Measurements from ENCODE around the gene HPSE2. TPM values are rescaled to one million over a fixed set of nuclear protein-coding genes. Genes with fewer than 3 reads are reported as not detected.

HPSE2 gene
- total and polyA plus RNA-seq, 2 of the 8 experiments (the other 6 are each of a cell fraction or from before 2014, with no cell fraction given), result 0.41 to 0.58 TPM

DNA sequence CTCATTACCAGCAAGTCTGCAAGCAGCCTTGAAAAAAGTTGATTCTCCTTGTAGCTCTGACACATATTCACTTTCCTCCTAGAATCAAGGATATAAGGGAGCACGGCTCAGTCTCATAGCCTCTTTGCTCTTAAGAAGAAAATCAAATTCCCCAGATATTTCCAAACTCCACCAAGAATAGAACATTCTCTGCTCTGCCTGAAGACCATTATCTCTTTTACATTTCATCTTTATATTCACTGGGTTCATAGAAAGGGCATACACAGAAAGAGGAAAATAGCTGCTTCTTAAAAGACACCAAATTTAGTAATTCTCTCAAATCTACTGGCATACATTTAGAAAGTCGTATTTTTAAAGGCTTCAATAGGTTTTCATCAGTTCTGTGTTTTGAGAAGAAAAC is 92.0 kb downstream of the HPSE2 start:
- Histone ChIP-seq H3K4me1 (replicated peaks in 1 of 4; ENCODE audit: control insufficient read depth in 3 of 4, insufficient read depth in 4 of 4, low read length in 3 of 4) (no peaks in the 10 kb centered on the region), H3K4me2 (ENCODE audit: insufficient read depth in 1 of 2, low read depth in 2 of 2, low read length in 2 of 2) (no peak overlapping the region), H3K9ac (replicated peaks in 1 of 4; ENCODE audit: extremely low read depth in 1 of 4, low read depth in 3 of 4, low read length in 3 of 4) (no peak overlapping the region), H3K79me1 (ENCODE audit: low read depth, low read length) (no peaks in the 10 kb centered on the region), H3K9me3 (ENCODE audit: insufficient read depth in 2 of 2, low read depth in 1 of 2, low read length in 1 of 2) (no peaks in the 10 kb centered on the region), H2AK5ac (ENCODE audit: low read depth, low read length) (no peak overlapping the region), H3K36me3 (ENCODE audit: control insufficient read depth in 2 of 4, insufficient read depth in 4 of 4, low read length in 3 of 4) (no peaks in the 10 kb centered on the region), H4K8ac (ENCODE audit: extremely low read depth, insufficient read depth, low read length) (no peak overlapping the region), H2BK12ac (ENCODE audit: low read depth, low read length) (no peak overlapping the region), H3K4me3 (ENCODE audit: extremely low read depth in 1 of 4, insufficient read depth in 2 of 4, low read depth in 3 of 4, low read length in 4 of 4) (no peak overlapping the region), H2BK5ac (ENCODE audit: low read depth, low read length) (no peak overlapping the region), H3K56ac (replicated peaks; ENCODE audit: insufficient read length, low read depth, low read length) (no peak overlapping the region), H2BK15ac (ENCODE audit: low read length) (no peak overlapping the region), H4K91ac (replicated peaks; ENCODE audit: insufficient read length, low read length) (no peak overlapping the region), H3K14ac (ENCODE audit: insufficient read length) (no peak overlapping the region), H2BK120ac (replicated peaks; ENCODE audit: low read depth, low read length) (no peak overlapping the region), H3K27ac (ENCODE audit: low read depth, low read length) (no peak overlapping the region), H3K23ac (ENCODE audit: insufficient read length) (no peak overlapping the region), H4K20me1 (replicated peaks in 1 of 2; ENCODE audit: control insufficient read depth in 1 of 2, insufficient read depth in 2 of 2, low read length in 2 of 2) (no peaks in the 10 kb centered on the region), H3K27me3 (replicated peaks in 1 of 4; ENCODE audit: control insufficient read depth in 3 of 4, extremely low read depth in 1 of 4, insufficient read depth in 3 of 4, low read length in 3 of 4) (no peaks in the 10 kb centered on the region), H2BK20ac (ENCODE audit: low read length) (no peak overlapping the region), H2AFZ (ENCODE audit: low read length) (no peak overlapping the region), H3K23me2 (ENCODE audit: low read depth, low read length) (no peaks in the 10 kb centered on the region), H4K5ac (ENCODE audit: insufficient read length, low read depth, low read length) (no peak overlapping the region), H3K18ac (ENCODE audit: extremely low read depth, low read length) (no peak overlapping the region), H3K79me2 (ENCODE audit: control insufficient read depth in 1 of 2, insufficient read depth in 2 of 2, low read length in 2 of 2) (no peaks in the 10 kb centered on the region), H3K4ac (replicated peaks; ENCODE audit: insufficient read length, low read depth, low read length) (no peak overlapping the region)
- CTCF ChIA-PET (ENCODE audit: partially characterized antibody), result no interaction called here
- DNase-seq (ENCODE audit: low read depth in 1 of 2, low spot score in 2 of 2), result no peak
- 90% methylated on average over 2 of the region's 2 CpGs; no CpG with 5 or more reads in 1 of the 2 experiments for WGBS, 2 experiments (ENCODE audit: extremely low coverage in 1 of 2, insufficient coverage in 1 of 2, insufficient read length in 1 of 2, insufficient replicate concordance in 2 of 2, low coverage in 1 of 2, low lambda C conversion rate in 2 of 2, missing lambda C conversion rate in 1 of 2)
- FAIRE-seq, result no peak
- POLR2A ChIA-PET (ENCODE audit: partially characterized antibody), result no interaction called here
- TF ChIP-seq TCF12 (IDR thresholded peaks at IDR 0.05; ENCODE audit: low read depth, low read length) (no peak), TEAD4 (IDR thresholded peaks at IDR 0.05; ENCODE audit: low read depth, low read length) (no peak), GABPA (IDR thresholded peaks at IDR 0.05; ENCODE audit: borderline replicate concordance, insufficient read depth, low read length) (no peak), PHF8 (conservative IDR thresholded peaks at IDR 0.05; ENCODE audit: low read depth, low read length) (no peak)

Measured in H1 (cell line).